GM12878 (cell line): Measurements from ENCODE around the gene COG4. TPM values are rescaled to one million over a fixed set of nuclear protein-coding genes. Genes with fewer than 3 reads are reported as not detected.

Experiments
- ATAC-seq: fragments of 200-7000 bp; cut with Tn5 transposase; 3 replicates; pipeline ENCODE4 v1.9.1; 2020; ENCODE audit warnings: mild to moderate bottlenecking, moderate library complexity
- BruUV-seq: library from RNA; stranded (reverse); fragments of 400-500 nt; replicated peaks from 2 replicates; lab custom pipeline; 2021; lab: Mats Ljungman, UMichigan
- CTCF ChIA-PET: fragments of 300-600 bp; sonication (Branson Sonifier 250); formaldehyde crosslinking; extraction: SDS; loops from one replicate; lab custom pipeline; 2021; ENCODE audit warnings: inconsistent platforms; lab: Yijun Ruan, JAX
- POLR2A ChIA-PET: fragments of 350-600 bp; formaldehyde crosslinking; extraction: SDS; loops from one replicate; lab custom pipeline; 2021; ENCODE audit warnings: inconsistent platforms; lab: Charles Lee
- RAD21 ChIA-PET: fragments of 300-600 bp; sonication (Branson Sonifier 250); formaldehyde crosslinking; loops from one replicate; lab custom pipeline; 2023; ENCODE audit warnings: antibody characterized with exemption; ENCODE audit not compliant: unreplicated experiment; lab: Charles Lee
- SMC1A ChIA-PET: fragments of 300-600 bp; sonication (Branson Sonifier 250); formaldehyde crosslinking; loops from one replicate; lab custom pipeline; 2023; ENCODE audit not compliant: unreplicated experiment, uncharacterized antibody; lab: Charles Lee
- DNase-seq: peaks from one replicate; pipeline ENCODE4 v3.0.0-alpha.2; 2011; ENCODE audit warnings: low read depth, low spot score
- FAIRE-seq: peaks from 3 replicates; lab custom pipeline; 2011; peaks lifted over from hg19 to GRCh38; lab: Jason Lieb, UNC
- H2AFZ ChIP-seq: 2 replicates; pipeline ENCODE4 v1.6.0; 2011; ENCODE audit warnings: low read depth, low read length, control low read depth; ENCODE audit not compliant: control insufficient read depth
- H3K27ac ChIP-seq: 2 replicates; pipeline ENCODE4 v1.5.1; 2011; ENCODE audit warnings: control low read depth; ENCODE audit not compliant: control insufficient read depth, insufficient read depth
- H3K27me3 ChIP-seq, 2 experiments: replicated peaks in 1 of 2; 2 replicates each; pipeline versions ENCODE4 v1.6.0 to v1.6.1; 2011; ENCODE audit warnings: low read length in 1 of 2; ENCODE audit not compliant: control insufficient read depth in 2 of 2, insufficient read depth in 2 of 2
- H3K36me3 ChIP-seq, 2 experiments: 2 replicates each; pipeline ENCODE4 v1.5.1; 2011; ENCODE audit warnings: low read length in 1 of 2; ENCODE audit not compliant: control insufficient read depth in 2 of 2, insufficient read depth in 2 of 2
- H3K4me1 ChIP-seq: 2 replicates; pipeline ENCODE4 v1.6.1; 2011; ENCODE audit warnings: mild to moderate bottlenecking, low read length, moderate library complexity, mixed read lengths; ENCODE audit not compliant: control insufficient read depth, insufficient read depth
- H3K4me2 ChIP-seq: 2 replicates; pipeline ENCODE4 v1.6.0; 2011; ENCODE audit warnings: control low read depth; ENCODE audit not compliant: control insufficient read depth, insufficient read depth
- H3K4me3 ChIP-seq: fragments of 200-600 bp; sonication (generic); 2 replicates; pipeline ENCODE4 v1.5.1; 2016
- H3K79me2 ChIP-seq: 2 replicates; pipeline ENCODE4 v1.6.0; 2011; ENCODE audit warnings: low read length; ENCODE audit not compliant: control insufficient read depth, insufficient read depth
- H3K9ac ChIP-seq: 2 replicates; pipeline ENCODE4 v1.8.0; 2011; ENCODE audit warnings: low read length, control low read depth, mixed read lengths; ENCODE audit not compliant: control insufficient read depth, insufficient read depth
- H3K9me3 ChIP-seq: replicated peaks from 3 replicates; pipeline ENCODE4 v1.5.1; 2011; ENCODE audit warnings: mild to moderate bottlenecking, low read length; ENCODE audit not compliant: control insufficient read depth, insufficient read depth
- H4K20me1 ChIP-seq: 2 replicates; pipeline ENCODE4 v1.6.0; 2011; ENCODE audit not compliant: control insufficient read depth, insufficient read depth
- EGR1 ChIP-seq, 2 experiments: IDR thresholded peaks; 1 replicate in 1 of 2; 2 replicates in 1 of 2; pipeline ENCODE4 v1.6.1; 2011 to 2012; ENCODE audit warnings: low read depth in 2 of 2, low read length in 2 of 2, borderline replicate concordance in 1 of 2, mild to moderate bottlenecking in 1 of 2, moderate library complexity in 1 of 2
- ETV6 ChIP-seq, 2 experiments: fragments of 450-650 bp in 1 of 2; IDR thresholded peaks in 1 of 2; conservative IDR thresholded peaks in 1 of 2; 2 replicates each; pipeline ENCODE4 v1.6.1; 2014; ENCODE audit warnings: antibody characterized with exemption in 1 of 2, borderline replicate concordance in 1 of 2, low read depth in 1 of 2, mild to moderate bottlenecking in 1 of 2, moderate library complexity in 1 of 2
- HDGF ChIP-seq: fragments of 450-650 bp; IDR thresholded peaks from 2 replicates; pipeline ENCODE4 v1.6.1; 2016; ENCODE audit warnings: antibody characterized with exemption
- IKZF1 ChIP-seq: fragments of 450-650 bp; conservative IDR thresholded peaks from 2 replicates; pipeline ENCODE4 v1.6.1; 2017; ENCODE audit warnings: antibody characterized with exemption, mild to moderate bottlenecking
- MTA3 ChIP-seq: IDR thresholded peaks from 2 replicates; pipeline ENCODE4 v1.6.1; 2012; ENCODE audit warnings: low read length, inconsistent platforms, borderline replicate concordance
- MYB ChIP-seq: fragments of 150-350 bp; IDR thresholded peaks from 2 replicates; pipeline ENCODE4 v1.6.1; 2014; ENCODE audit warnings: mild to moderate bottlenecking, low read depth, low read length, borderline replicate concordance
- NFYB ChIP-seq: IDR thresholded peaks from 2 replicates; pipeline ENCODE4 v1.6.1; 2011; ENCODE audit warnings: low read depth, mild to moderate bottlenecking, low read length, improper control_type of control experiment, moderate library complexity; ENCODE audit not compliant: insufficient read depth
- POLR2AphosphoS2 ChIP-seq: IDR thresholded peaks from 2 replicates; pipeline ENCODE4 v1.6.1; 2011; ENCODE audit warnings: low read depth, mild to moderate bottlenecking, low read length, improper control_type of control experiment, moderate library complexity
- ZBED1 ChIP-seq: IDR thresholded peaks from 2 replicates; pipeline ENCODE4 v1.6.1; 2016; ENCODE audit warnings: borderline replicate concordance
- ZNF687 ChIP-seq: fragments of 450-650 bp; IDR thresholded peaks from 2 replicates; pipeline ENCODE4 v1.6.1; 2017; ENCODE audit warnings: mild to moderate bottlenecking, moderate library complexity
- ZZZ3 ChIP-seq: IDR thresholded peaks from 2 replicates; pipeline ENCODE4 v1.6.1; 2011; ENCODE audit warnings: low read depth; ENCODE audit not compliant: control insufficient read depth, insufficient read length
- WGBS: methylation state at CpG from one replicate; pipeline ENCODE4 v1.1.6; 2016; ENCODE audit warnings: low lambda C conversion rate; ENCODE audit not compliant: insufficient replicate concordance, insufficient coverage; ENCODE audit errors: missing lambda C conversion rate; 5-methylcytosine and 5-hydroxymethylcytosine counted together
- in situ Hi-C: fragments of 300-500 bp; cut with MboI; formaldehyde crosslinking; loops from 9 replicates; pipeline ENCODE4 v1.14.3; 2018; ENCODE audit warnings: mixed read lengths
- intact Hi-C: fragments of 100-400 bp; cut with micrococcal nuclease; formaldehyde crosslinking; loops from one replicate; pipeline ENCODE4 v1.14.2; 2022; ENCODE audit not compliant: unreplicated experiment
- polyA plus RNA-seq, 11 experiments: library from polyadenylated mRNA; depleted of rRNA in 4 of 11; unstranded in 6 of 11; stranded (reverse) in 5 of 11; fragments of >200 nt; fragmentation: Nextera tagmentation in 4 of 11; fragmentation: Illumina TruSeq in 1 of 11; extraction: Ambion mirVana in 4 of 11; extraction: Trizol in 1 of 11; gene quantifications; 1 replicate in 1 of 11; 2 replicates in 10 of 11; pipeline versions ENCODE4 v1.2.1 to v1.2.3, GENCODE V29; 2011 to 2016; ENCODE audit warnings: inconsistent platforms in 2 of 11, missing spikeins in 2 of 11, low read depth in 1 of 11
- total RNA-seq, 4 experiments: library from RNA; depleted of rRNA in 3 of 4; stranded (reverse); fragments of >200 nt in 3 of 4; fragmentation: Illumina TruSeq in 1 of 4; extraction: Trizol in 1 of 4; gene quantifications; 2 replicates each; pipeline versions ENCODE4 v1.2.1 to v1.2.3, GENCODE V29; 2013 to 2021

COG4 gene
- total and polyA plus RNA-seq, 10 of the 15 experiments (the other 5 are each of a cell fraction or from before 2014, with no cell fraction given) = 7.0 to 57.7 (median 33.0) TPM

- TF ChIP-seq ZNF687 = no peak
- TF ChIP-seq, all 136 proteins: peak for 0
Measured at GRCh38 chr16:70495425-70496182, 27.8 kb downstream of the COG4 start (continued).

GRCh38 chr16:70494777-70495176 is 28.6 kb downstream of the COG4 start:
- in situ Hi-C loops (no loop called here), intact Hi-C loops (no loop called here)
- SMC1A ChIA-PET = interaction anchor here (0.7 to 1.7 kb wide), 4 partner anchors 12 to 64 kb away, joined by 3 to 6 read pairs (median 4); no protein-coding TSS in a partner anchor
- RAD21 ChIA-PET = interaction anchor here (1.3 to 1.4 kb wide), 2 partner anchors 17 to 56 kb away, joined by 3 to 5 read pairs; partner anchors contain the start of gene ST3GAL2
- ATAC-seq (peak; percentile 57), FAIRE-seq (no peak), DNase-seq (no peak)
- H3K9me3 ChIP-seq = no peaks in the 10 kb centered on the region
- no peak overlapping the region for H3K4me3 ChIP-seq
- H3K4me2 ChIP-seq = no peak overlapping the region
- no peak overlapping the region for H2AFZ ChIP-seq
- CTCF ChIA-PET = interaction anchor here (0.7 kb wide), 1 partner anchor 11 kb away, joined by 3 read pairs; no protein-coding TSS in a partner anchor
- TF ChIP-seq MYB (no peak), ZZZ3 (no peak), MTA3 (no peak), NFYB (no peak), ETV6 (conservative IDR thresholded peaks at IDR 0.05 in 1 of 2, IDR thresholded peaks at IDR 0.05 in 1 of 2; ENCODE audit: borderline replicate concordance in 1 of 2, low read depth in 1 of 2) (no peak), IKZF1 (no peak), EGR1 (IDR thresholded peaks at IDR 0.05; ENCODE audit: borderline replicate concordance in 1 of 2, low read depth in 2 of 2, low read length in 2 of 2) (no peak), ZBED1 (no peak), HDGF (no peak), POLR2AphosphoS2 (no peak)
- no peaks in the 10 kb centered on the region for H3K27me3 ChIP-seq
- no peak overlapping the region for H3K27ac ChIP-seq
- POLR2A ChIA-PET = interaction anchor here (0.7 kb wide), 2 partner anchors 67 to 87 kb away, joined by 3 to 4 read pairs; no protein-coding TSS in a partner anchor
- WGBS = 97% methylated on average over 2 of the region's 2 CpGs
- no TSS peak for BruUV-seq
- H3K36me3 ChIP-seq = peaks cover 3 to 9% of the 10 kb centered on the region in 2 experiments
- H3K9ac ChIP-seq = no peak overlapping the region
- H3K4me1 ChIP-seq = no peaks in the 10 kb centered on the region
- no peaks in the 10 kb centered on the region for H4K20me1 ChIP-seq
- H3K79me2 ChIP-seq = no peaks in the 10 kb centered on the region
